MM.1S (cell line): ENCODE measurements around the gene CHRNA1.

Source experiments
- CTCF ChIP-seq: fragments of 300-600 bp; sonication (generic); IDR thresholded peaks from 2 replicates; pipeline ENCODE4 v1.5.1; 2016; ENCODE audit warnings: antibody characterized with exemption, low read length, mixed read lengths
- EZH2 ChIP-seq: fragments of 300-600 bp; sonication (generic); optimal IDR thresholded peaks from 2 replicates; pipeline ENCODE3; 2017; ENCODE audit warnings: low read depth, mild to moderate bottlenecking, antibody characterized with exemption, low read length, mixed read lengths
- EZH2phosphoT487 ChIP-seq: fragments of 300-600 bp; sonication (generic); IDR thresholded peaks from 2 replicates; pipeline ENCODE4 v1.6.1; 2018; ENCODE audit warnings: antibody characterized with exemption, low read length

DNA sequence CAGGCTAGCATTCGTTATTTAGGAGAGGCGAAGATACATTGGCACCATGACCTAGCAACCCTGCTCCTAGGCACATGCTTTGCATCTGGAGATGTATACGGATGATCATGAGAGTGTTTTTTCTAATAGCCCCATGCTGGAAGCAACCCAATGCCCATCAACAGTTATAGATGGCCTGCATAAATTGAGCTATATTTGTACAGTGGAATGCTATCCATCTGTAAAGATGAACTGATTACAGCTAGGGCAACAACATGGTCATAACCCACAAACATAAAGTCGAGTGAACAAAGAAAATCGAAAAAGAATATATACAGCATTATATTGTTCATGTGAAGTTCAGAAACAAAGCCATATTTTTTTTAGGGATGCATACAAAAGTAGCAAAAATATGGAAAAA lies 20.6 kb upstream of the CHRNA1 start:
- no peak for TF ChIP-seq EZH2
- TF ChIP-seq CTCF = no peak
- no peak for TF ChIP-seq EZH2phosphoT487
